Ramos (cell line): Measurements from ENCODE around the gene AHNAK2.
"Not testable (repeated sequence)": the region's sequence is repeated elsewhere in the genome, so short reads cannot be mapped to it uniquely, and the experiment has no call there.

ENCODE experiments used
- in situ Hi-C: fragments of 300-500 bp; cut with MboI; formaldehyde crosslinking; loops from one replicate; pipeline ENCODE4 v1.14.3; 2022; ENCODE audit warnings: low sequenced_read_pairs; ENCODE audit not compliant: unreplicated experiment

The AHNAK2 gene

GRCh38 chr14:104977681-104978653 is at the start of gene AHNAK2:
AHNAK2 (minus strand) TSS chr14:104978374; CDS start chr14:104978237, 137 bp downstream.
- in situ Hi-C loops: no loop called here

- in situ Hi-C loops: not testable (repeated sequence)
These were observed 49.5 kb upstream of the AHNAK2 start for GRCh38 chr14:105027718-105028117.

DNA sequence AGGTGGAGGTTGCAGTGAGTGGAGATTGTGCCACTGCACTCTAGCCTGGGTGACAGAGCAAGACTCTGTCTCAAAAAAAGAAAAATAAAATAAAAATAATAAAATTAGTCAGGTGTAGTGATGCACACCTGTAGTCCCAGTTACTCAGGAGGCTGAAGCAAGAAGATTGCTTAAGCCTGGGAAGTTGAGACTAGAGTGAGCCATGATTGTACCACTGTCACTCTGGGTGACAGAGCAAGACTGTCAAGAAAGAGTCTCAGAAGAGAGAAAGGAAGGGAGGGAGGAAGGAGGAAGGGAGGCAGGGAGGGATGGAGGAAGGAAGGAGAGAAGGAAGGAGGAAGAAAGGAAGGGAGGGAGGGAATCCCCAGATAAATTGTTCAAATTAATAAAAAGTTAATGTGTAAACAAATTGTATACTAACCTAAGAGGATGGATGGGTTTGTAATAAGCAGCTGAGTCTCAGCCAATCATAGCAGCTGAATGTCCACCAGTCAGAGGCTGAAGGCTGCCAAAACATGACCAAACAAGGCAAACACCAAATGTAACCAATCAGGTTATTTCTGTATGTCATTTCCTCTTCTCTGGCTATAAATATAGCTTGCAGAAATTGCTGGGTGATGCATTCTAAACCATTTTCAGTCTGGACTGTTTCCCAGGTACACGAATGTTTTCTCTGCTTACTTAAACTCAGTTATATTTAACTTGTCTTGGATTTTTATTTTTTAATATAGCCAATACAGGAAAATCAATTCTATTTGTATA is 48.8 kb upstream of the AHNAK2 start:
- in situ Hi-C loops: no loop called here

DNA sequence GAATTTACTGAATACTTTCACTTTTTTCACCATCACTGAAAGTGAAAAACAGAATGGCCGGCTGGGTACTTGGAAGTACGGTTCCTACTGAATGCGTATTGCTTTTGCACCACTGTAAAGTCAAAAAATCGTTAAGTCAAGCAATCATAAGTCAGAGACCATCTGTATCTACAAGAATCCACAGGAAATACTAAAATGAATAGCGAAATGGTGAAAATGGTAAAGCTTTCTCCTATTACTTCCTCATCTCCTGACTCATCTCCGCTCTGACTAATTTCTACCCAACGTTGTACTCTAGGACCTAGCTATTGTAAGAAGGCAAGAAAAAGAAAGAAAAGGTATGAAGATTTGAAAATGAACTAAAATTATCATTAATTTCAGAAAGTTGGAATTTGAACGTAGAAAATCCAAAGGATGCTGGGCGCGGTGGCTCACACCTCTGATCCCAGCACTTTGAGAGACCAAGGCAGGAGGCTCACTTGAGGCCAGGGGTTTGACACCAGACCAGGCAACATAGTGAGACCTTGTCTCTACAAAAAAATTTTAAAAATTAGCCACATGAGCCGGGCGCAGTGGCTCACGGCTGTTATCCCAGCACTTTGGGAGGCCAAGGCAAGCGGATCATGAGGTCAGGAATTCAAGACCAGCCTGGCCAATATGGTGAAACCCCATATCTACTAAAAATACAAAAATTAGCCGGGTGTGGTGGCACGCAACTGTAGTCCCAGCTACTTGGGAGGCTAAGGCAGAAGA is 48.0 kb upstream of the AHNAK2 start:
- in situ Hi-C loops: no loop called here

DNA sequence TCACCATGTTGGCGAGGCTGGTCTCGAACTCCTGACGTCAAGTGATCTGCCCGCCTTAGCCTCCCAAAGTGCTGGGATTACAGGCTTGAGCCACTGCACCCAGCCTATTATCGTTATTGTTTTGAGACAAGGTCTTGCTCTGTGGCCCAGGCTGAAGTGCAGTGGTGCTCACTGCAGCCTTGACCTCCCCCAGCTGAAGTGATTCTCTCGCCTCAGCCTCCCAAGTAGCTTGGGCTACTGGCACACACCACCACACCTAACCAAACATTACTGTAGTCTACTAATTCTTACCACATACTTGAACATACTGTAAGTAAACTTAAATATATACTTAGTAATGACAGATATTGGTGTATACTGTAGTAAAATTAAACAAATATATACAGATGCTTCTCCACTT is 47.3 kb upstream of the AHNAK2 start:
- in situ Hi-C loops: no loop called here

- in situ Hi-C loops: no loop called here
These were observed 45.8 kb upstream of the AHNAK2 start for GRCh38 chr14:105023791-105024480.

- in situ Hi-C loops: no loop called here
These were observed 45.0 kb upstream of the AHNAK2 start for GRCh38 chr14:105023144-105023543.

DNA sequence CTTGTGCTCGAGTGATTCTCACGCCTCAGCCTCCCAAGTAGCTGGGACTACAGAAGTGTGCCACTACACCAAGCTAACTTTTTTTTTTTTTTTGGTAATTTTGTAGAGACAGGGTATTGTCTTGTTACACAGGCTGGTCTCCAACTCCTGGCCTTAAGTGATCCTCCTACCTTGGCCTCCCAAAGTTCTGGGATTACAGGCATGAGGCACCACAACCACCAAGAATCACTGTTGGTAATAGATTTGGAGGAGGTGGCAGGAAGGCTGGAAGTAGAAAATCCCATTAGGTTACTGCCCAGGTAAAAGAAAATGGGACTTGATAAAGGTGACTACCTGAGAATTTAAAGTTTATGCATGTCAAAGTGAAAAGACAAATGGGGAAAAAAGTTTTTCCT is 44.1 kb upstream of the AHNAK2 start:
- in situ Hi-C loops: no loop called here

GRCh38 chr14:105021656-105022275 is 43.6 kb upstream of the AHNAK2 start:
- in situ Hi-C loops: no loop called here

GRCh38 chr14:105020815-105021655 is 42.9 kb upstream of the AHNAK2 start, which contains the start of gene CDCA4:
CDCA4 (minus strand) TSS chr14:105021083; CDS start chr14:105011929, 9,154 bp downstream.
- in situ Hi-C loops: no loop called here

- in situ Hi-C loops: no loop called here
These were observed 42.0 kb upstream of the AHNAK2 start for GRCh38 chr14:105019861-105020814.

DNA sequence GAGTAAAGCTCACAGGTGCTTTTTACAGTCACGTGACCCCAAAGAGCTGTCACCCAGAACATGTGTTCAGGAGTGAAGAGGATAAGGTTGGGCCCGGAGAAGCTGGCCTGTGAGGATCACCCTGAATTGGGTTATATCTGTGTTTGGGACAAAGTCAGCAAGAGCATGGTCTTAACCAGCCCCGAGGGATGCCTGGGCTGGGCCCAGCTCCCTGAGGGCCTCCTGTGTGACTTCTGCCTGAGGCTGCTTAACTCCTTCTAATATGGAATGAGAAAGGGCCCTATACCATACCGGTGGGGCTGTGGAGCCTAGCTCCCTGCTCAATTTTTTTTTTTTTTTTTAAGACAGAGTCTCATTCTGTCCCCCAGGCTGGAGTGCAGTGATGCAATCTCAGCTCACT is 40.2 kb upstream of the AHNAK2 start:
- in situ Hi-C loops: no loop called here

DNA sequence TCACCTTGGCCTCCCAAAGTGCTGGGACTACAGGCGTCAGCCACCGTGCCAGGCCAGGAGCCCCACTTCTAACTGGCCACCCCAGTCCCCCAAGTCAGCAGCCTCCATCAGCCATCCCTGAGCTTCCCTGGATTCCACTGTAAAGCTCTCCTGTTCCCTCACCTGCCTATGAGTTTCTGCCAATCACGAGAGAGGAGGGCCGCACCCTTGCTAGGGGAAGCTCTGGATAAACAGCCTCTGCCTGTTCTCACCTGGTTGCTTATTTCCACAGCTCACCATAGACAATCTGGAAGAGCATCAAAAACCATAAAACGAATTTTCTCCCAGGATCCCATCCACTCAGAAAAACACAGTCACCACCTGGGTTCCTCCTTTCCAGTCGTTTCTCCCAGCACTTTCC is 37.7 kb upstream of the AHNAK2 start:
- in situ Hi-C loops: no loop called here

GRCh38 chr14:105015242-105015641 is 37.1 kb upstream of the AHNAK2 start:
- in situ Hi-C loops: no loop called here

DNA sequence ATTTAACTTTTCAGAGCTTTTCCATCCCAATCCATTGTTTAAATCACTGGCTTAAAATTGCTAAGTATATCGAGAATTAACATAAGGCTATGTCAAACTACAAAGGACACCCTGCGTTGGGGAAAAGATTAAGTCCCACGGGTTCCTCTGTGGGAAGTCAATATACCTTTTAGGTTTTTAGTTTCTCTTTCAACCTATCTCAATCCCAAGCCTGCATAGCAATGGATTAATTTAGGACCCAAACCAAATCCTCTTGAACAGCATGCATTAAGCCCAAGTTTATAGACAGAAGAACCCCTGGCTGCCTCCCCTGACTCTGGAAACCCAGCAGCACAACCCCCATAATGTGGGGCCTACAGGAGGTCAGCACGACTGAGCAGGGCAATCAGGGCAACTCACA is 36.5 kb upstream of the AHNAK2 start:
- in situ Hi-C loops: no loop called here

GRCh38 chr14:105014032-105014431 is 35.9 kb upstream of the AHNAK2 start:
- in situ Hi-C loops: no loop called here

DNA sequence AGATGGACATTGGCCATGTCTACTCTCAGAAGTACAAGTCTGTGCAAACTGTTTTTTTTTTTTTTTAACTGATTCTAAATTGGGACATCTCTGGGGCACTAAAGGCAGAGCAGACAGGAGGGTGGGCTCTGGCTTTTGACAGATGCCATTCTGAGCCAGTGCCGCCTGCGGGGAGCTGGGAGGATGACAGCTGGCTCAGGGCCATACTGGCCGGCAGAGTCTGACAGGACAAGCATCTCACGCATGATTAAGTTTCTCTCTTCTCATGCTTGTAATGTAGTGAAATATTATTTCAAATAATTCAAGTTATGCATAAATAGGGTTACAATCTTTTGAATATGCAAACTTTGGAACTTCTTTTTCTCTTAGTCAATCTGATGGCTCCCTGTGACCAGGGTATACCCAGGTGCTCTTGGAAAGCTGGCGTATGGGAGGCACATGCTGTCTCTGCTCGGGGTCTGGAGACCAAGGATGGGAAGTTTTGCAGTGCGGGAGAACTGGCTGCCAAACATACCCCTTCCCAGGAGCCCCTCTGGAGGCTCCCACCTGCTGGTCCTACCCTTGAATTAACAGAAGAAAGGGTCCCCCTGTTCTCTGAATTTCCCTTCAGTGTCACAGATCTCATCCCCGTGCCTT is 35.1 kb upstream of the AHNAK2 start:
- in situ Hi-C loops: no loop called here
